ENCODE measurements around the gene SCARB2.
"Not testable (repeated sequence)": the region's sequence is repeated elsewhere in the genome, so short reads cannot be mapped to it uniquely, and the experiment has no call there.

Gene SCARB2

GRCh38 chr4:76213415-76214176 lies at the start of gene SCARB2:
TSS of gene SCARB2 (minus strand) at chr4:76213824. CDS start at chr4:76213543, 281 bp downstream.
- DNase-seq = peak; percentile 63 to 67

DNA sequence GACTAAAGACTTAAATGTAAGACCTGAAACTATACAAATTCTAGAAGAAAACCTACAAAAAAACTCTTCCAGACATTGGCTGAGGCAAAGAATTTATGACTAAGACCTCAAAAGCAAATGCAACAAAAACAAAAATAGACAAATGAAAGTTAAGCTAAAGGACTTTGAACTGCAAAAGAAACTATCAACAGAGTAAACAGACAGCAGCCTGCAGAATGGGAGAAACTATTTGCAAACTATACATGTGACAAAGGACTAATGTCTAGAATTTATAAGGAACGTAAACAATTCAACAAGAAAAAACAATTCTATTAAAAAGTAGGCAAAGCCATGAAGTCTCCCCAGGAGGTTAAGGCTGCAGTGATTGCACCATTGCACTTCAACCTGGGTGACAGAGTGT lies 46.9 kb upstream of the SCARB2 start:
- no peak for DNase-seq

GRCh38 chr4:76257824-76258223 lies 44.2 kb upstream of the SCARB2 start:
- DNase-seq = no peak

DNA sequence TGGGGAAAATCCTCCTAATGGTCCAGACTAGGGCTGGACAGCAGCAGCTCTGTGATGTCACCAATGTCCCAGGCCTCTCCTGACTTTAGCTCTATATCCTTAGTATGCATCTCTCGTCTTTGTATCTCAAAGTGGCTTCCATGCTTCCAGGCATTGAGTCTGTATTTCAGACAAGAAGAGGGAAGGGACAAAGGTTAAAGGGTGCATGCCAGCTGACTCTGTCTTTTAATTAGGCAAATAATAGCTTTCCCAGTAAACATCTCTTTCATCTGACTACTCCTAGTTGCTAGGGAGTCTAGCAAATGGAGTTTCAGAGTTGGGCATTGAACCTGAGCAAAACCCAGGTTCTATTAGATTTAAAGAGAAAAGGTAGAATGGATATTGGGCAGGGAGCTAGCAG lies 43.3 kb upstream of the SCARB2 start:
- DNase-seq = no peak

DNA sequence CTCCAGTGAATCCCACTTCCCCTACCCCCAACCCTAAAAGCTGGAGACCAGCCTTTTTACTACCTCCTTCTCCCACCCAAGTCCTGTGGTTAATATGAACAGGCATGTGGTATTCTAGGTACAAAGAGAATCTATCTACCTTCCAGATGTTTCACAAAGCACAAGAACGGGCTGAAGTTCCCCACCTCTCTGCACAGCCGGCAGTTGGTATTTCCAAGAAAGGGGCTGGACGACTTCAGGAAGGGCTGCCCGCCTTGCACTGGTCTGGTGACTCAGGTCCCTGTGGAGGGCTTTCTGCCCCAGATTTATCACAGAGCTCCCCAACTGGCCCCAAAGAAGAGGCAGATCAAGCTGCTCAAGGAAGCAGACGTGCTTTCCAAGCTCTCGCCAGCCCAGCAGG lies 42.4 kb upstream of the SCARB2 start:
- peak in 1 of 2 donors; percentile 5 for DNase-seq

- DNase-seq = no peak
Observed at GRCh38 chr4:76253511-76253910, 39.9 kb upstream of the SCARB2 start.

DNA sequence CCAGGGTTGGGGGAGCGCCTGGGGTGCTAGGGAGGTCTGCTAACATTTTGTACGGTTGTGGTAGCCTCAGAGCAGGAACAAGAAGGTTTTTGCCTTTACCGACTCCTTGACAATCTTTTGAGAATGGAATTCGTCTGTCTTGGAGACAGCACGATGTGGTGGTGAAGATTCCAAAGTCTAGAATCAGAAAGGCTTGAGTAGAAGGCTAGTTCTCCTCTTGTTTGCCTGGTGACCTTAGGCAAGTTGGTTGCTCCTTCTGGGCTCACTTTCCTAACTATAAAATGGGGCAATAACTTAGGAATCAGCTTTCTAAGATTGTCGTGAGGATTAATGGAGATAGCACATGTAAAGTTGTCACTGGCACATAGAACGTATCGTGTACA lies 38.6 kb upstream of the SCARB2 start:
- no peak for DNase-seq

DNA sequence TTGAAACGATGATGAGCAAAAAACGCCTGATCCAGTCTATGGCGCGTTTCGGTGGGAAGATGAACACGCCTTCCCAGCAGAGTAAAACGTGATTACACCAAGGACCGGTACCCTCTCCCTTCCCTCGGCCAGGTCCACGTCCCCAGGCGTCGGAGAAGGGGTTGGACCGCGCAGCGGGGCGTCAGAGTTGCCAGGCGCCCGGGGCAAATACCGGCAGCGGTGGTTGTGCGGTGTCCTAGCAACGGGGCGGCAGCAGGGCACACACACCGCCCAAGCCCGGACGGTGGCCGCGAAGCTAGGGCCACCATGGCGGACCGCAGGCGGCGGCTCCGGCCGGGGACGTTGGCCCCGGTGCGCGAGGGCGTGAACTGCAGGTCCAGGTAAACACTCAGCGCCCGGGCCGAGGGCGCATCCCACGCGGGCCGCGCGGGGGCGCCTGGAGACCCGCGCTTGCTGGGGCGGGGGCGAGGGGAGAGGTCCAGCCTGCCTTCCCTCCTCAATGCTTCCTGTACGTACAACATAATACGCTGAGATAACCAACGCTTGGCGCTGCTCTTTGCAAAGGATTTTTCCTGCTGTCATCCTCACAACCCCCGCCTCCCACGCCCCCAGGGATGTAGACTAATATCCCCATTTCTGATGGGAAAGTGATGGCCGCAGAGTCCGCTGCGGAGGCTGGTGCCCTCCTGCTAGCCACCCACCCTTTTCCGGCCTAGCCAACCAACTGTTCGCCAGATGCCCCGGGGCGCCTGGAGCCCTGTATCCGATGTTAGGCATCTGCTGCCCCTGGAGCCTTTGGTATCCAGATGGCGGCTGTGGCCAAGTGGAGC lies 38.0 kb upstream of the SCARB2 start, which contains the start of gene FAM47E:
Gene FAM47E (plus strand): TSS at position 281 of the 830 bp plus-strand sequence. CDS start 26 bp downstream, at position 307.
- DNase-seq = peak; percentile 23 to 28

- DNase-seq = no peak
Observed at GRCh38 chr4:76250962-76251361, 37.3 kb upstream of the SCARB2 start.

DNA sequence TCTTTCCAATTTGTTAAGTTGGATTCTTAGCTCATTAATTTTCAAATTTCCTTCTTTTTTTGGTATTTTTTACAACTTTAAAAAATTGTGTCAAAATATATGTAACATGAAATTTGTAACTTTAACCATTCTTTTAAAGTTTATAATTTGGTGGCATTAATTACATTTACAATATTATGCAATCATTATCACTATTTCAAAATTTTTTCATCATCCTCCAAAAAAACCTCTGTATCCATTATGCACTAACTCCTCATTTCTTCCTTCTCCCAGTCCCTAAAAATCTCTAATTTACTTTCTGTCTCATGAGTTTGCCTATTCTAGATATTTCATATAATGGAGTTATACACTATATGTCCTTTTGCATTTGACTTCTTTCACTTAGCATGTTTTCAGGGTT lies 33.2 kb upstream of the SCARB2 start:
- DNase-seq = no peak

DNA sequence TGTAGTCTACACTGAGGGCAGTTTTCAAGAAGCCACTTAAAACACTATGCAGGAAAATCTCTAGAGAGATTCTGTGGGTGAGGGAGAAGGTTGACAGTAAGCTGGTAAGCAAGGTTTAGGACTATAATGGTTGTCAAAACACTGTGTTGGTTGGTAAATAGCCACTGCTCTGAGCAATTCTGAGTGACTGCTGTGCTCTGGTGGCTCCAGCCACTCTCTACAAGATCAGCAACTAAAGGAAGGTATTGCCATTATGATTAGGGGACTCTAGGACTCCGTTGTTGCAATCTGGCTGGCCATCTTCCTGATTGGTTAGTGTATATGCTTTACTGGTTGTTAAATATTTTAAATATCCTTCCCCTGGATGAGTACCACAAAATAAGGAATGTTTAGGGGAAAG lies 32.4 kb upstream of the SCARB2 start:
- no peak for DNase-seq

DNA sequence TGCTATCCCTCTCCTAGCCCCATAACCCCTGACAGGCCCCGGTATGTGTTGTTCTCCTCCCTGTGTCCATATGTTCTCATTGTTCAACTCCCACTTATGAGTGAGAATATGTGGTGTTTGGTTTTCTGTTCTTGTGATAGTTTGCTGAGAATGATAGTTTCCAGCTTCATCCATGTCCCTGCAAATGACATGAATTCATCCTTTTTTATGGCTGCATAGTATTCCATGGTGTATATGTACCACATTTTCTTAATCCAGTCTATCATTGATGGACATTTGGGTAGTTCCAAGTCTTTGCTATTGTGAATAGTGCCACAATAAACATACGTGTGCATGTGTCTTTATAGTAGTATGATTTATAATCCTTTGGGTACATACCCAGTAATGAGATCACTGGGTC lies 30.3 kb upstream of the SCARB2 start:
- DNase-seq = not testable (repeated sequence)

DNA sequence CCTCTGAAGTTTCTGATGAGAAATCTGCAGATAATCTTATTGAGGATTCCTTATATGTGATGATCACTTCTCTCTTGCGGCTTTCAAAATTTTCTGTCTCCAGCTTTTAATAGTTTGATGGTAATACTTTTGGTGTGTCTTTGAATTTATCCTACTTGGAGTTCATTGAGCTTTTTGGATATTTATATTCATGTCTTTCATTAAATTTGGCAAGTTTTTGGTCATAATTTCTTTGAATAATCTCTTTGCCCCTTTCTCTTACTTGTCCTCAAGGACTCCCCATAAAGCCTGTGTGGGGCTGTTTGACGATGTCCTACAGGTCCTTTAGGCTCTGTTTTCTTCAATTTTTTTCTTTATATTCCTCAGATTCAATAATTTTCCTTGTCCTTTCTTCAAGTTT lies 26.6 kb upstream of the SCARB2 start:
- no peak for DNase-seq

DNA sequence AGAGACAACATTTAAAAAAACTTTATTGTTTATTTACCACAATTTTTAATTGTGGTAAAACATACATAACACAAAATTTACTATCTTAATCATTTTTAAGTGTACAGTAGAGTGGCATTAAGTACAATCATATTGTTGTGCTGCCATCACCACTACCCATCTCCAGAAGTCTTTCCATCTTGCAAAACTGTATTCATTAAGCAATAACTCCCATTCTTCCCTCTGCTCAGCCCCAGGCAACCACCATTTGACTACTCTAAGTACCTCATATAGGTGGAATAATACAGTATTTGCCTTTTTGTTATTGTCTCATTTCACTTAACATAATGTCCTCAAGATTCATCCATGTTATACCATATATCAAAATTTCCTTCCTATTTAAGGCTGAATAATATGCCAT lies 25.1 kb upstream of the SCARB2 start:
- DNase-seq = no peak

GRCh38 chr4:76238236-76238635 lies 24.6 kb upstream of the SCARB2 start:
- DNase-seq = no peak

GRCh38 chr4:76235915-76236314 lies 22.3 kb upstream of the SCARB2 start:
- no peak for DNase-seq

DNA sequence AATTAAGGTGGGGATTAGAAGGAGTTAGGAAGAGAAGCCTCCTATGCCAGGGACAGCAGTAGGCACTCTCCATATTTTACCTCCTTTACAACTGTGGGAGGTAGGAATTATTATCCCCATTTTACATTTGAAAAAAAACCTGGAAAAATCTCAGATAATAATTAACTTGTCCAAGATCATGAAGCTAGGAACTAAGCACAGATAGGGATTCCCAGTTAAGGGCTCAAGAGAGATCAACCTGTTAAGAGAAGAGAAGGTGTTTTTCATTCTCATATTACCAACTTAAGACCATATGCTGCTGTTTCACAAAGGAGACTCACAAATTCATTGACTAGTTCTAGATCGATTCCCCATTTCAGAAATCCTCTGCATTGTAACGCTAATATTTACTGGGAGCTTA lies 21.8 kb upstream of the SCARB2 start:
- DNase-seq = no peak

DNA sequence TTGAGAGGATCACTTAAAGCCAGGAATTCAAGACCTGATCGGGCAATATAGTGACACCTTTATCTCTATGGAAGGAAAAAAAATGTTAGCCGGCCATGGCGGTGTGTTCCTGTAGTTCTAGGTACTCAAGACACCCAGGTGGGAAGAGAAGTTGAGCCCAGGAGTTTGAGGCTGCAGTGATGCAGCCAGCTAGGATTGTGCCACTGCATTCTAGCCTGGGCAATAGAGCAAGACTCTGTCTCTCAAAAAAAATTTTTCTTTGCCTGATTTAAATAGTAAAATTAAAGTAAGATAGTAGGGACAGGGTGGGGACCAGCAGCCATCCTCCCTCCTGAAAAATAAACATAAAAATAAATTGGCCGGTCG lies 21.0 kb upstream of the SCARB2 start:
- no peak for DNase-seq

DNA sequence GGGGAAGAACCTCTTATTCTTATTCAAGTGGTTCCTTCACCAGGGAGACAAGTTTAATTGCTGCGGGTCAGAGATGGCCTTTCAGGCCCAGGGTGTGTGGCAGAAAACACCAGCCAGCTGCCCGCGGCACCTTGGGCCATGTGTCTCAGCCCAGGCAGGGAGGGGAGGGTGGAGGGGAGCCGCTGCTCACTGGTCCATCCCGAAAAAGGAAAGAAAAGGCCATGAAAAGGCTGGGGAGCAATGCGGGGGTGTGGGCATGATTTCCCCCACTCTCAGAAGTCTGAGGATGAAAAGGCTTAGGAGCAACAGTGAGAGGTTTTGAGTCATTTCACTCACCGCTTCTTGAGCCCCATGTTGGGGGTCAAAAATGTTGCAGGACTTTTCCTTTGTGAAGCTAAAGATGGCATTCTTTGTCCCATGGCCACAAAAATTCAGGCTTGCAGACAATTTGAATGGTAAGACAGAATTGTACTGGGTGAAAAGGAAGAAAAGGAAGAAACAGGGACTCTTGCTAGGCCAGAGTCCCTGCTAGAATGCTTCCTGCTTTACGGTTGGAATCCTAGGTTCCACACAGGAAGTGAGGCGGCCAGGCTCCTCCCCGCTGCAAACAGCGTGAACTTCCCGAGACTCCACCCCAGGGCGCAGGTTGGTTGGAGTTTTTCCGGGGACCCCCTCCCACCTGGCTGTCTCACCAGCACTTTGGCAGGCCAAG lies 20.5 kb upstream of the SCARB2 start:
- no peak for DNase-seq

DNA sequence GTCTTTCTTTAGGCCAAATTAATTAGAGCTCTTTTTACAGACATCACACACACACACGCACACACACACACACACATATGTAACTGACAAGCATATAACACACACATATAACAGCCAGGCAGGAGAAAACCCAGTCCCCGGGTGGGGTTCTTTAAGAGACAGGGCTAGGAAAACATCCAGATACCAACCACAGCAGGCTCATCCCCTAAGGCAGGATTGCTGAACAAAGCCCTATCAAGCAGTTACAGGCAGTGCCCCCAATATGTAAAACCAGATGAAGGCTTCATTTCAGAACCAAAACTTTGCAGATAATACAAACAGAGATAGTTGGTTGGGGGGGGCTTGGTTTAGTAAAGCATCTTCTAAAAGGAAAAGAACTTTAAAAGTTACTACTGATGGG lies 19.9 kb upstream of the SCARB2 start:
- no peak for DNase-seq

DNA sequence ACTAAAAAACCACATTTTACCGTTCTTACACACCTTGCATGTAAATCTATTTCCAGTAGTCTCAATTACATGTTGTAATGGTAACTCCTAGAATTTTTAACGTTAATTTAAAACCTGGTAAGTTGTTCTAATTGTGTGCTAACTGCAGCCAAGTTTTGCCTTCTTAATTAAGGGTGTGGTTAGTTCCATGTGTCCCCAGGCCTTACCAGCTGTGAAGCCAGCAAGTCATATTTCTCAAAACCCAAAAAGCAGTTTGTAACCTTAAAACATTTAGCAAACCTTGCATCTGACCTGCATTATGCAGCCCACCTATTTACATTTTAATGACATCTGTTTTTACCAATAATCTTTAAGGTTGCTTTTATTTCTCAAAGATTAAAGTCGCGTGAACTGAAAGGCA lies 19.5 kb upstream of the SCARB2 start:
- DNase-seq = no peak

DNA sequence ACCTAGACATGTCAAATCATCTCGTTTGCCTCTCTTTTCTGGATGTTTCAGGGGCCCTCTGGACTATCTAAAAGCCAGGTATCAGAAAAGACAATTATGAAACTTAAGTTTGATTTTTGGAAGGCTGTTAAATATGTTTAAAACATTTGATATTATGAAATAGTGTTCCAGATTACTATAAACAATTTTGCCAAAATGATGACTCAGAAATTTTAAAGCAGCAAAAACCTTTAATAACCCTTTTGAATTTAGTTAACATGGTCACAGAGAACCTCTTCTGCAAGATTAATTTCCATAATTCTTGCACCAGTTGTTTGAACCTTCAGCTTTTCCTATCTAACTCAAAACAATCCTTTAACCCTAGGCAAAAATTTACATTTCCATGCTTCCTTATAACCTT lies 19.1 kb upstream of the SCARB2 start:
- no peak for DNase-seq

GRCh38 chr4:76226418-76226817 lies 12.8 kb upstream of the SCARB2 start:
- no peak for DNase-seq

DNA sequence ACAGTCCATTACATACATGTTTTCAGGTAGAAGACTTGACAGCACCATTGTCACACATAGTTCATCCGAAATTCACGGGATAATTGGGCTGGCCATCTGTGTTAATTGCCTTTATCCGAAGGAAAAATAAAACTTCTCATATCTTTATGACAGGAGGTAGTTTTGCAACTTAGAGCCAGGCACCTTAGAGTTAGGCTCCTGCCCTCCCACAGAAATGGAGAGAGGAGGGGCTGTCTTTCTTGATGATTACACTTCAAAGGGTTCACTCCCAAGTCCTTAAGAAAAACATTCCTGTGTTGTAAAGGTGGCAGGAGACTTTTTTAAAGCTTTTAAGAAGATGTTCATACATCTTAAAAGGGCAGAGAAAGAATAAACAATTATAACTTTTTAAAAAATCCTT lies 10.5 kb upstream of the SCARB2 start:
- DNase-seq = no peak
